Calu3 (cell line): ENCODE data around the gene PCGF3. TPM values are rescaled to one million over a fixed set of nuclear protein-coding genes. Genes with fewer than 3 reads are reported as not detected.

Experiments
- BruUV-seq: library from RNA; stranded (reverse); fragments of 400-500 nt; replicated peaks from 2 replicates; lab custom pipeline; 2021; lab: Mats Ljungman, UMichigan
- CTCF ChIA-PET: fragments of 300-600 bp; sonication (Branson Sonifier 250); formaldehyde crosslinking; loops from one replicate; lab custom pipeline; 2022; ENCODE audit warnings: antibody characterized with exemption; lab: Charles Lee
- DNase-seq: peaks from one replicate; pipeline ENCODE4 v3.0.0; 2022
- H3K27ac Mint-ChIP-seq: one replicate; pipeline ENCODE4 v1.8.0; 2022; ENCODE audit warnings: mixed read lengths; ENCODE audit not compliant: unreplicated experiment
- H3K27me3 Mint-ChIP-seq: one replicate; pipeline ENCODE4 v1.8.0; 2022; ENCODE audit warnings: mixed read lengths; ENCODE audit not compliant: unreplicated experiment
- H3K36me3 Mint-ChIP-seq: one replicate; pipeline ENCODE4 v1.8.0; 2022; ENCODE audit warnings: mild to moderate bottlenecking, moderate library complexity, mixed read lengths; ENCODE audit not compliant: insufficient read depth, unreplicated experiment
- H3K4me1 Mint-ChIP-seq: one replicate; pipeline ENCODE4 v1.8.0; 2022; ENCODE audit warnings: mild to moderate bottlenecking, low read depth, mixed read lengths; ENCODE audit not compliant: unreplicated experiment
- H3K4me3 Mint-ChIP-seq: one replicate; pipeline ENCODE4 v1.8.0; 2022; ENCODE audit warnings: mild to moderate bottlenecking, low read depth, moderate library complexity, mixed read lengths; ENCODE audit not compliant: unreplicated experiment
- H3K9me3 Mint-ChIP-seq: one replicate; pipeline ENCODE4 v1.8.0; 2022; ENCODE audit warnings: low read depth, mixed read lengths; ENCODE audit not compliant: unreplicated experiment
- CTCF ChIP-seq: fragments of 200-600 bp; IDR thresholded peaks from one replicate; pipeline ENCODE4 v1.8.0; 2022; ENCODE audit warnings: antibody characterized with exemption; ENCODE audit not compliant: unreplicated experiment
- intact Hi-C: fragments of 100-400 bp; cut with micrococcal nuclease; formaldehyde crosslinking; loops from one replicate; pipeline ENCODE4 v1.10.0; 2022; ENCODE audit not compliant: unreplicated experiment
- total RNA-seq: library from RNA; stranded (reverse); gene quantifications from 2 replicates; pipeline ENCODE4 v1.2.3, GENCODE V29; 2022

PCGF3 gene
- total RNA-seq, 1 experiment from 2014 or later: 30.0 TPM

GRCh38 chr4:661231-661630 lies 44.4 kb upstream of the PCGF3 start:
- H3K27ac Mint-ChIP-seq: no peak overlapping the region
- no TSS peak for BruUV-seq
- no peak overlapping the region for H3K4me3 Mint-ChIP-seq
- no peaks in the 10 kb centered on the region for H3K27me3 Mint-ChIP-seq
- H3K9me3 Mint-ChIP-seq: peaks cover 15% of the 10 kb centered on the region
- H3K36me3 Mint-ChIP-seq: peaks cover 5% of the 10 kb centered on the region
- intact Hi-C loops: no loop called here
- CTCF ChIA-PET: no interaction called here
- TF ChIP-seq CTCF: no peak
- H3K4me1 Mint-ChIP-seq: no peaks in the 10 kb centered on the region
- no peak for DNase-seq

GRCh38 chr4:661881-662761 lies 43.5 kb upstream of the PCGF3 start:
- Mint-ChIP-seq H3K4me1 (no peaks in the 10 kb centered on the region), H3K4me3 (no peak overlapping the region), H3K27ac (no peak overlapping the region), H3K27me3 (no peaks in the 10 kb centered on the region), H3K36me3 (peaks cover 5% of the 10 kb centered on the region), H3K9me3 (peaks cover 11% of the 10 kb centered on the region)
- DNase-seq: no peak
- CTCF ChIA-PET: no interaction called here
- intact Hi-C loops: no loop called here
- no TSS peak for BruUV-seq
- TF ChIP-seq CTCF: no peak

DNA sequence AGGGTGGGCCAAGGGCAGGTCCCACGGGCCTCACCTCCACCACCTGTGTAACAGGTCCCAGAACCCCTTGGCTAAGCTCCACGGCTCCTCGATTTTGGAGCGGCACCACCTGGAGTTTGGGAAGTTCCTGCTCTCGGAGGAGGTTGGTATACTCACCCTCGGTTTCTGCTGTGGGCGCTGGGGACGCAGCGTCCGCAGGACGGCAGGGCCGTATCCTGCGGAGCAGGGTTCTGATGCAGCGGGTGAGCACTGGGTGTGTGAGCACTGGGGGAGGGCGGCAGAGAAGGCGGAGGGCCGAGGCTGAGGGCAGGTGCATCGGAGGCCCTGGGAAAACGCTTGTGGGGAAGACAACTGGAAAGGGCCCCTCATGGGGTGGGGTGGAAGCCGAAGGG lies 42.6 kb upstream of the PCGF3 start:
- Mint-ChIP-seq H3K4me3 (no peak overlapping the region), H3K36me3 (peaks cover 5% of the 10 kb centered on the region), H3K4me1 (no peaks in the 10 kb centered on the region), H3K27ac (no peak overlapping the region), H3K27me3 (no peaks in the 10 kb centered on the region), H3K9me3 (peaks cover 11% of the 10 kb centered on the region)
- CTCF ChIA-PET: no interaction called here
- intact Hi-C loops: no loop called here
- no peak for TF ChIP-seq CTCF
- no TSS peak for BruUV-seq
- no peak for DNase-seq

DNA sequence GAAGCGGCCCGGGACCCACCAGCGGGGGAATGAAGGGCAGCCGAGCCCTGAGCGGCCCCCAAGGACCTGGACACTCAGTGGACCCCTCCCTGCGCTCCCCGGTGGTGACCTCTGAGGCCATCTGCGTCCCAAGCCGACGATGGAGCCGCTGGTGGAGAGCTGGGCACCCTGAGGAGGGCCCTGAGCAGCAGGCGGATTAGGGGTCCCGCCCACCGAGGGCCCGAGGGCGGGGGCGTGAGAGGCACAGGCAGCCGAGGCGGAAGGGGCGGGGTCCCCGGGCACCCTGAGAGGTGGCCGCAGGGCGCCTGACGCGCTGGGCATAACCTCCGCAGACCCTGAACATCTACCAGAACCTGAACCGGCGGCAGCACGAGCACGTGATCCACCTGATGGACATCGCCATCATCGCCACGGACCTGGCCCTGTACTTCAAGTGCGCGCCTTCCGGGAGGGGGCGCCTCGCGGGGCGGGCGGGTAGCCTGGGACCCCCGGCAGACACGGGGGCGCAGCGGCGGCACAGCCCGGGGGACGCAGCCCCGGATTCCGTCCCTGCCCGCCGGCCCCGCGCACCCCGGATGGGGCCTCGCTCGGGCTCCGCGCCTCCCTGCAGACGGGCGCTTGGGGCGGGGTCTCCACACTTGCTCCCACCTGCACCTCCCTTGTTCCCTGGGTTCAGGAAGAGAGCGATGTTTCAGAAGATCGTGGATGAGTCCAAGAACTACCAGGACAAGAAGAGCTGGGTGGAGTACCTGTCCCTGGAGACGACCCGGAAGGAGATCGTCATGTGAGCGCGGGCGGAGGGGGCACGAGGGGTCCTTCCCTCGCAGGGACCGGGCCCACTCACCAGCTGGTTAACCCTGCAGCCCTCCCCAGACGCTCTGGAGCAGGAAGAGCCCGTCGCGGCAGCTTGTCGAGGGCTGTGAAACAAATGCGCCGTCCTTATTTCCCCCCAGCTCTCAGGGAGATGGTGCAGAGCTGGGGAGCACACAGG lies 41.9 kb upstream of the PCGF3 start:
- DNase-seq: no peak
- no TSS peak for BruUV-seq
- CTCF ChIA-PET: no interaction called here
- Mint-ChIP-seq H3K27me3 (no peaks in the 10 kb centered on the region), H3K27ac (no peak overlapping the region), H3K4me1 (no peaks in the 10 kb centered on the region), H3K9me3 (peaks cover 11% of the 10 kb centered on the region), H3K4me3 (no peak overlapping the region), H3K36me3 (peaks cover 5% of the 10 kb centered on the region)
- intact Hi-C loops: no loop called here
- no peak for TF ChIP-seq CTCF
